H1 (cell line): ENCODE data around the gene ZBTB33. TPM values are rescaled to one million over a fixed set of nuclear protein-coding genes. Genes with fewer than 3 reads are reported as not detected.

ENCODE experiments used
- CTCF ChIA-PET: fragments of 300-600 bp; sonication (Branson Sonifier 250); formaldehyde crosslinking; loops from one replicate; lab custom pipeline; 2021; ENCODE audit not compliant: partially characterized antibody; lab: Charles Lee
- POLR2A ChIA-PET: fragments of 300-600 bp; sonication (Branson Sonifier 250); formaldehyde crosslinking; loops from one replicate; lab custom pipeline; 2021; ENCODE audit warnings: inconsistent platforms; ENCODE audit not compliant: partially characterized antibody; lab: Charles Lee
- DNase-seq, 2 experiments: peaks; one replicate each; pipeline versions ENCODE4 v3.0.0 to v3.0.0-alpha.2; 2010 to 2022; ENCODE audit warnings: low spot score in 2 of 2, low read depth in 1 of 2, mixed read lengths in 1 of 2
- FAIRE-seq: peaks from 2 replicates; lab custom pipeline; 2011; peaks lifted over from hg19 to GRCh38; lab: Jason Lieb, UNC
- H2AFZ ChIP-seq: 2 replicates; pipeline ENCODE4 v1.8.1; 2012; ENCODE audit warnings: low read length, inconsistent platforms
- H2AK5ac ChIP-seq: 2 replicates; pipeline ENCODE4 v1.6.1; 2013; ENCODE audit warnings: low read depth, low read length
- H2BK120ac ChIP-seq: replicated peaks from 2 replicates; pipeline ENCODE3; 2013; ENCODE audit warnings: low read depth, low read length, inconsistent platforms
- H2BK12ac ChIP-seq: 2 replicates; pipeline ENCODE4 v1.6.1; 2013; ENCODE audit warnings: low read depth, low read length
- H2BK15ac ChIP-seq: 2 replicates; pipeline ENCODE4 v1.6.1; 2013; ENCODE audit warnings: low read length
- H2BK20ac ChIP-seq: 2 replicates; pipeline ENCODE4 v1.6.1; 2013; ENCODE audit warnings: low read length
- H2BK5ac ChIP-seq: 2 replicates; pipeline ENCODE4 v1.6.1; 2013; ENCODE audit warnings: low read depth, low read length
- H3K14ac ChIP-seq: 2 replicates; pipeline ENCODE4 v1.6.1; 2013; ENCODE audit warnings: inconsistent platforms; ENCODE audit not compliant: insufficient read length
- H3K18ac ChIP-seq: 2 replicates; pipeline ENCODE4 v1.6.1; 2013; ENCODE audit warnings: low read length; ENCODE audit errors: extremely low read depth
- H3K23ac ChIP-seq: 2 replicates; pipeline ENCODE4 v1.6.1; 2013; ENCODE audit warnings: inconsistent platforms; ENCODE audit not compliant: insufficient read length
- H3K23me2 ChIP-seq: 2 replicates; pipeline ENCODE4 v1.6.1; 2013; ENCODE audit warnings: low read depth, low read length
- H3K27ac ChIP-seq: 2 replicates; pipeline ENCODE4 v1.6.1; 2011; ENCODE audit warnings: low read depth, low read length, inconsistent platforms
- H3K27me3 ChIP-seq, 4 experiments: replicated peaks in 1 of 4; 1 replicate in 1 of 4; 2 replicates in 3 of 4; pipeline versions ENCODE4 v1.6.1 to v1.8.1; 2011 to 2013; ENCODE audit warnings: low read length in 3 of 4, mild to moderate bottlenecking in 3 of 4, inconsistent platforms in 2 of 4, mixed read lengths in 2 of 4, moderate library complexity in 1 of 4; ENCODE audit not compliant: control insufficient read depth in 3 of 4, insufficient read depth in 3 of 4; ENCODE audit errors: extremely low read depth in 1 of 4
- H3K36me3 ChIP-seq, 4 experiments: 2 replicates each; pipeline versions ENCODE4 v1.6.1 to v1.8.1; 2011 to 2013; ENCODE audit warnings: mild to moderate bottlenecking in 4 of 4, low read length in 3 of 4, moderate library complexity in 2 of 4, control low read depth in 1 of 4, inconsistent platforms in 1 of 4; ENCODE audit not compliant: insufficient read depth in 4 of 4, control insufficient read depth in 2 of 4
- H3K4ac ChIP-seq: replicated peaks from 2 replicates; pipeline ENCODE3; 2013; ENCODE audit warnings: low read length, low read depth, mixed read lengths, inconsistent platforms; ENCODE audit not compliant: insufficient read length
- H3K4me1 ChIP-seq, 4 experiments: replicated peaks in 1 of 4; 1 replicate in 1 of 4; 2 replicates in 3 of 4; pipeline versions ENCODE4 v1.6.1 to v1.8.1; 2011 to 2013; ENCODE audit warnings: low read length in 3 of 4, inconsistent platforms in 2 of 4, mixed read lengths in 1 of 4; ENCODE audit not compliant: insufficient read depth in 4 of 4, control insufficient read depth in 3 of 4
- H3K4me2 ChIP-seq, 2 experiments: 2 replicates each; pipeline versions ENCODE4 v1.6.1 to v1.8.1; 2011 to 2013; ENCODE audit warnings: low read depth in 2 of 2, low read length in 2 of 2, control low read depth in 1 of 2, inconsistent platforms in 1 of 2, mild to moderate bottlenecking in 1 of 2; ENCODE audit not compliant: insufficient read depth in 1 of 2
- H3K4me3 ChIP-seq, 4 experiments: fragments of 200-600, 300-600 bp in 1 of 4; sonication (generic), shearing (Covaris generic), sonication (Bioruptor Twin) in 1 of 4; 2 replicates each; pipeline versions ENCODE4 v1.5.1 to v1.8.1; 2011 to 2016; ENCODE audit warnings: low read length in 4 of 4, low read depth in 3 of 4, control low read depth in 2 of 4, inconsistent platforms in 2 of 4, mild to moderate bottlenecking in 2 of 4, mixed read lengths in 1 of 4, moderate library complexity in 1 of 4; ENCODE audit not compliant: insufficient read depth in 2 of 4; ENCODE audit errors: extremely low read depth in 1 of 4
- H3K56ac ChIP-seq: replicated peaks from 2 replicates; pipeline ENCODE3; 2013; ENCODE audit warnings: low read depth, mild to moderate bottlenecking, mixed read lengths, low read length, inconsistent platforms; ENCODE audit not compliant: insufficient read length
- H3K79me1 ChIP-seq: 2 replicates; pipeline ENCODE4 v1.6.1; 2013; ENCODE audit warnings: low read depth, low read length, control low read depth
- H3K79me2 ChIP-seq, 2 experiments: 2 replicates each; pipeline versions ENCODE4 v1.6.1 to v1.8.1; 2012 to 2013; ENCODE audit warnings: low read length in 2 of 2, mild to moderate bottlenecking in 2 of 2, inconsistent platforms in 1 of 2; ENCODE audit not compliant: insufficient read depth in 2 of 2, control insufficient read depth in 1 of 2
- H3K9ac ChIP-seq, 4 experiments: replicated peaks in 1 of 4; 1 replicate in 1 of 4; 2 replicates in 3 of 4; pipeline versions ENCODE4 v1.6.1 to v1.8.1; 2011 to 2013; ENCODE audit warnings: low read depth in 3 of 4, low read length in 3 of 4, control low read depth in 2 of 4, mild to moderate bottlenecking in 2 of 4, moderate library complexity in 2 of 4, inconsistent platforms in 1 of 4; ENCODE audit errors: extremely low read depth in 1 of 4
- H3K9me3 ChIP-seq, 2 experiments: 2 replicates each; pipeline versions ENCODE4 v1.6.1 to v1.8.1; 2012 to 2013; ENCODE audit warnings: mild to moderate bottlenecking in 2 of 2, moderate library complexity in 2 of 2, control low read depth in 1 of 2, inconsistent platforms in 1 of 2, low read depth in 1 of 2, low read length in 1 of 2, mixed read lengths in 1 of 2; ENCODE audit not compliant: insufficient read depth in 2 of 2
- H4K20me1 ChIP-seq, 2 experiments: replicated peaks in 1 of 2; 2 replicates each; pipeline versions ENCODE3 to v1.8.1; 2011 to 2013; ENCODE audit warnings: inconsistent platforms in 2 of 2, low read length in 2 of 2, mild to moderate bottlenecking in 1 of 2; ENCODE audit not compliant: insufficient read depth in 2 of 2, control insufficient read depth in 1 of 2
- H4K5ac ChIP-seq: 2 replicates; pipeline ENCODE4 v1.6.1; 2013; ENCODE audit warnings: low read length, low read depth, mixed read lengths, inconsistent platforms; ENCODE audit not compliant: insufficient read length
- H4K8ac ChIP-seq: 2 replicates; pipeline ENCODE4 v1.8.0; 2013; ENCODE audit warnings: mild to moderate bottlenecking, moderate library complexity, low read length, inconsistent platforms; ENCODE audit not compliant: insufficient read depth; ENCODE audit errors: extremely low read depth
- H4K91ac ChIP-seq: replicated peaks from 2 replicates; pipeline ENCODE3; 2013; ENCODE audit warnings: low read length, mixed read lengths, inconsistent platforms; ENCODE audit not compliant: insufficient read length
- BACH1 ChIP-seq: IDR thresholded peaks from 2 replicates; pipeline ENCODE4 v1.6.1; 2012; ENCODE audit warnings: low read length, improper control_type of control experiment
- CBX8 ChIP-seq: fragments of 300-800, 300-1000 bp; sonication (generic); IDR thresholded peaks from 2 replicates; pipeline ENCODE4 v1.7.1; 2016; ENCODE audit warnings: low read depth, low read length, borderline replicate concordance
- CREB1 ChIP-seq: IDR thresholded peaks from 2 replicates; pipeline ENCODE4 v1.6.1; 2012; ENCODE audit warnings: inconsistent platforms
- EP300 ChIP-seq, 2 experiments: IDR thresholded peaks; 1 replicate in 1 of 2; 2 replicates in 1 of 2; pipeline ENCODE4 v1.6.1; 2011 to 2012; ENCODE audit warnings: low read depth in 2 of 2, low read length in 2 of 2, mild to moderate bottlenecking in 2 of 2, borderline replicate concordance in 1 of 2, inconsistent platforms in 1 of 2, moderate library complexity in 1 of 2
- JUN ChIP-seq: IDR thresholded peaks from 2 replicates; pipeline ENCODE4 v1.6.1; 2011; ENCODE audit warnings: low read depth, mild to moderate bottlenecking, improper control_type of control experiment, low read length
- KDM5A ChIP-seq: fragments of 200-600 bp; IDR thresholded peaks from 2 replicates; pipeline ENCODE4 v1.7.1; 2012; ENCODE audit warnings: mild to moderate bottlenecking, low read length, inconsistent platforms, mixed read lengths
- MAFK ChIP-seq: IDR thresholded peaks from 2 replicates; pipeline ENCODE4 v1.6.1; 2012; ENCODE audit warnings: low read depth, mild to moderate bottlenecking, improper control_type of control experiment, low read length
- NANOG ChIP-seq: IDR thresholded peaks from 2 replicates; pipeline ENCODE4 v1.6.1; 2011; ENCODE audit warnings: low read length, low read depth, mild to moderate bottlenecking, inconsistent platforms; ENCODE audit not compliant: insufficient read depth, poor library complexity, severe bottlenecking
- POLR2AphosphoS5 ChIP-seq: IDR thresholded peaks from 2 replicates; pipeline ENCODE4 v1.6.1; 2011; ENCODE audit warnings: low read depth, low read length
- RFX5 ChIP-seq: IDR thresholded peaks from 2 replicates; pipeline ENCODE4 v1.6.1; 2011; ENCODE audit warnings: low read depth, low read length, improper control_type of control experiment, borderline replicate concordance
- RXRA ChIP-seq: IDR thresholded peaks from 2 replicates; pipeline ENCODE4 v1.6.1; 2011; ENCODE audit warnings: low read depth, mild to moderate bottlenecking, low read length, moderate library complexity; ENCODE audit not compliant: insufficient read depth
- SIRT6 ChIP-seq: IDR thresholded peaks from one replicate; pipeline ENCODE4 v1.7.1; 2012; ENCODE audit warnings: low read length, inconsistent platforms
- SP2 ChIP-seq: IDR thresholded peaks from 2 replicates; pipeline ENCODE4 v1.6.1; 2012; ENCODE audit warnings: mild to moderate bottlenecking, low read length, inconsistent platforms
- TEAD4 ChIP-seq: IDR thresholded peaks from 2 replicates; pipeline ENCODE4 v1.6.1; 2012; ENCODE audit warnings: low read depth, low read length, inconsistent platforms, mixed read lengths
- USF2 ChIP-seq: IDR thresholded peaks from 2 replicates; pipeline ENCODE4 v1.6.1; 2011; ENCODE audit warnings: low read length, improper control_type of control experiment
- WGBS, 2 experiments: shearing (Covaris generic) in 1 of 2; methylation state at CpG; one replicate each; pipeline versions ENCODE4 v1.1.6 to v1.1.7; 2013 to 2015; ENCODE audit warnings: low lambda C conversion rate in 2 of 2, mixed read lengths in 2 of 2, inconsistent platforms in 1 of 2, low coverage in 1 of 2, missing lambda C conversion rate in 1 of 2; ENCODE audit not compliant: insufficient replicate concordance in 2 of 2, insufficient coverage in 1 of 2, insufficient read length in 1 of 2; ENCODE audit errors: extremely low coverage in 1 of 2, missing lambda C conversion rate in 1 of 2; 5-methylcytosine and 5-hydroxymethylcytosine counted together
- polyA plus RNA-seq, 7 experiments: library from polyadenylated mRNA; depleted of rRNA in 3 of 7; stranded (reverse) in 5 of 7; unstranded in 2 of 7; fragments of >200 nt in 5 of 7; fragments of 200-250 nt in 2 of 7; gene quantifications; 1 replicate in 5 of 7; 2 replicates in 1 of 7; 4 replicates in 1 of 7; pipeline versions ENCODE4 v1.2.1 to v1.2.3, GENCODE V29; 2011 to 2013; ENCODE audit warnings: missing spikeins in 2 of 7, mixed read lengths in 2 of 7
- total RNA-seq: library from RNA; stranded (reverse); fragmentation: NEBNext Ultra II Directional; extraction: Animal tissue kit (Norgen Biotek cat#: 25700); gene quantifications from 2 replicates; pipeline ENCODE4 v1.2.1, GENCODE V29; 2021

The ZBTB33 gene
- total and polyA plus RNA-seq, 2 of the 8 experiments (the other 6 are each of a cell fraction or from before 2014, with no cell fraction given) = 3.4 to 14.9 TPM

GRCh38 chrX:120297923-120298322 is 47.3 kb downstream of the ZBTB33 start:
- H3K23ac ChIP-seq = no peak overlapping the region
- no peaks in the 10 kb centered on the region for H4K20me1 ChIP-seq
- no peak overlapping the region for H2BK5ac ChIP-seq
- no peaks in the 10 kb centered on the region for H3K9me3 ChIP-seq
- POLR2A ChIA-PET = no interaction called here
- no peak overlapping the region for H4K5ac ChIP-seq
- H3K4me1 ChIP-seq = peaks cover 0 to 4% (median 1%) of the 10 kb centered on the region in 4 experiments; a peak in 2 of 7 replicates
- H2AFZ ChIP-seq = no peak overlapping the region
- H3K27me3 ChIP-seq = no peaks in the 10 kb centered on the region; a peak in 2 of 7 replicates
- no peak overlapping the region for H3K27ac ChIP-seq
- H2BK120ac ChIP-seq = no peak overlapping the region
- CTCF ChIA-PET = interaction anchor here (0.6 to 1.9 kb wide), 4 partner anchors 10 to 84 kb away, joined by 3 to 8 read pairs (median 4); no protein-coding TSS in a partner anchor
- no peak overlapping the region for H2BK20ac ChIP-seq
- H3K79me1 ChIP-seq = no peaks in the 10 kb centered on the region
- no peak overlapping the region for H4K91ac ChIP-seq
- H3K9ac ChIP-seq = no peak overlapping the region
- TF ChIP-seq EP300 (IDR thresholded peaks at IDR 0.05; ENCODE audit: borderline replicate concordance in 1 of 2, low read depth in 2 of 2, low read length in 2 of 2) = no peak
- TF ChIP-seq TEAD4 = no peak
- TF ChIP-seq RFX5 = no peak
- no peak for TF ChIP-seq POLR2AphosphoS5
- no peak for TF ChIP-seq SIRT6
- TF ChIP-seq KDM5A = no peak
- no peak for TF ChIP-seq MAFK
- TF ChIP-seq NANOG = no peak
- TF ChIP-seq RXRA = no peak
- TF ChIP-seq SP2 = no peak
- TF ChIP-seq CBX8 = no peak
- no peak for TF ChIP-seq USF2
- no peak for TF ChIP-seq BACH1
- TF ChIP-seq CREB1 = no peak
- no peak for TF ChIP-seq JUN
- no peak overlapping the region for H2BK12ac ChIP-seq
- no peak overlapping the region for H3K18ac ChIP-seq
- no peak overlapping the region for H4K8ac ChIP-seq
- no peak overlapping the region for H3K4ac ChIP-seq
- no peak overlapping the region for H2AK5ac ChIP-seq
- no peak overlapping the region for H2BK15ac ChIP-seq
- FAIRE-seq (no peak), DNase-seq (no peak)
- no peak overlapping the region for H3K4me3 ChIP-seq
- H3K36me3 ChIP-seq = no peaks in the 10 kb centered on the region
- H3K79me2 ChIP-seq = no peaks in the 10 kb centered on the region
- H3K4me2 ChIP-seq = no peak overlapping the region
- H3K23me2 ChIP-seq = no peaks in the 10 kb centered on the region
- WGBS, 2 experiments = 100% methylated on average over 1 of the region's 1 CpG; no CpG with 5 or more reads in 1 of the 2 experiments
- no peak overlapping the region for H3K56ac ChIP-seq
- no peak overlapping the region for H3K14ac ChIP-seq
